Esophagus muscularis mucosa (tissue), 4 donors: Measurements from ENCODE around the gene SAA4. TPM values are rescaled to one million over a fixed set of nuclear protein-coding genes. Genes with fewer than 3 reads are reported as not detected.

Experiments used
- DNase-seq: peaks from one replicate; pipeline ENCODE4 v3.0.0-alpha.2; 2017; ENCODE audit errors: extremely low spot score
- H3K27ac ChIP-seq, 4 donors: fragments of 200-600 bp; sonication (generic); replicated peaks in 1 of 4; 1 replicate in 3 of 4; 2 replicates in 1 of 4; pipeline ENCODE4 v1.5.1; 2016 to 2019; ENCODE audit warnings: mild to moderate bottlenecking in 1 of 4
- H3K27me3 ChIP-seq, 4 donors: fragments of 200-600 bp; sonication (generic); one replicate each; pipeline versions ENCODE4 v1.5.1 to v1.6.0; 2016 to 2019
- H3K36me3 ChIP-seq, 4 donors: fragments of 200-600 bp; sonication (generic); one replicate each; pipeline ENCODE4 v1.5.1; 2016 to 2019
- H3K4me1 ChIP-seq, 4 donors: fragments of 200-600 bp; sonication (generic); one replicate each; pipeline ENCODE4 v1.5.1; 2016 to 2019
- H3K4me3 ChIP-seq, 4 donors: fragments of 200-600 bp; sonication (generic); 1 replicate in 2 of 4; 2 replicates in 2 of 4; pipeline ENCODE4 v1.5.1; 2016 to 2019; ENCODE audit warnings: mild to moderate bottlenecking in 4 of 4, moderate library complexity in 1 of 4
- H3K9me3 ChIP-seq, 4 donors: fragments of 200-600 bp; sonication (generic); 1 replicate in 3 of 4; 2 replicates in 1 of 4; pipeline ENCODE4 v1.5.1; 2016 to 2019
- EP300 ChIP-seq: sonication (generic); formaldehyde crosslinking; IDR thresholded peaks from one replicate; pipeline ENCODE4 v1.6.1; 2017; ENCODE audit warnings: antibody characterized with exemption
- POLR2A ChIP-seq: fragments of 450-650 bp; IDR thresholded peaks from one replicate; pipeline ENCODE4 v1.6.1; 2017; ENCODE audit warnings: antibody characterized with exemption, moderate library complexity, mild to moderate bottlenecking, low read depth
- POLR2AphosphoS5 ChIP-seq, 2 donors: sonication (generic); formaldehyde crosslinking; IDR thresholded peaks; one replicate each; pipeline ENCODE4 v1.6.1; 2017; ENCODE audit warnings: antibody characterized with exemption in 2 of 2
- WGBS: methylation state at CpG from one replicate; pipeline ENCODE4 v1.1.5; 2018; 5-methylcytosine and 5-hydroxymethylcytosine counted together
- intact Hi-C: fragments of 100-400 bp; cut with DNase I; formaldehyde crosslinking; loops from one replicate; pipeline ENCODE4 v1.15.1; 2023
- total RNA-seq, 4 donors: library from RNA; depleted of rRNA; stranded (reverse); fragments of >200 nt; gene quantifications; one replicate each; pipeline versions ENCODE4 v1.1.0 to v1.2.1, GENCODE V29; 2016
- TF ChIP-seq, protein P1 (sequence below), 3 experiments: fragments of 200-600 bp in 2 of 3; fragments of 450-650 bp in 1 of 3; sonication (generic) in 2 of 3; IDR thresholded peaks; one replicate each; pipeline ENCODE4 v1.5.1; 2017 to 2019; ENCODE audit warnings: antibody characterized with exemption in 3 of 3, mild to moderate bottlenecking in 2 of 3, moderate library complexity in 1 of 3

Gene SAA4
- total RNA-seq, 4 donors from 2014 or later, result not detected

DNA sequence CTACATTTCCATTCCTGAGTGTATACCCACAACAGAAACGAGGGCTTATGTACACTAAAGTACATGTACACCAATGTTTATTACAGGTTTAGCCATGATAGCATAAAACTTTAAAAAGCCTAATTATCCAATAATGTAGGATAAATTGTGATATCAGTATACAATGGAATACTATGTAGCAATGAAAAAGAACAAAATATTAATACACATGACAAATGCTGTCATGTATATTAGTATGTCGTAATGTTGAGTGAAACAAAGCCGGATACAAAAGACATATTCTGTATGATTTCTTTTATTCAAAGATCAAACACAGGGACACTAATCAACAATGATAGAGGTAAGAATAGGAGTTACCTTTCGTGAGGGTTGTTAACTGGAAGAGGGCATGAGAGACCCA lies 2.7 kb downstream of the SAA4 start:
- no peaks in the 10 kb centered on the region for H3K4me1 ChIP-seq
- intact Hi-C loops, result no loop called here
- no peak for DNase-seq
- WGBS, result 80% methylated on average over 4 of the region's 4 CpGs
- no peaks in the 10 kb centered on the region for H3K36me3 ChIP-seq
- H3K4me3 ChIP-seq, result no peak overlapping the region
- H3K9me3 ChIP-seq, result no peaks in the 10 kb centered on the region
- H3K27me3 ChIP-seq, result no peaks in the 10 kb centered on the region
- no peak overlapping the region for H3K27ac ChIP-seq
- no peak for TF ChIP-seq POLR2A
- no peak for TF ChIP-seq POLR2AphosphoS5 (IDR thresholded peaks at IDR 0.05)
- TF ChIP-seq EP300, result no peak

DNA sequence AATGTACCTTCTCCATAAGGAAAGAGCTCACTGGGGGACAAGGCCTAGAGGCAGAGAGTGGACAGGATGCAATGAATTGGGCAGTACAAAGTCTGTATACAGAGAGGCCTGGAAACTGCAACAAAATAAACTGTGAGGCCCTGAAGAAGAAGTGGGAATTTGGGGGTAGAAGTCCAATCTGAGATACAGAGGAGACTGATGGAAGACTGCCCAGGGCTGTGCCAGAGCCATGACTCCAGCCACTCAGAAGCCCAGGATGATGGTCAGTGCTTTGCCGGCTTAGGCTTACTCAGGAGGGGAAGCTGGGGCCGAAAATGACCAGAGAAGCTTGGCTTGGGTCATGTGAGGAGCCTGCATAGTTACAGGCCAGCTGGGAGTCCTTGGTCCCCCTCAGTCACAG lies 5.7 kb downstream of the SAA4 start:
- no peaks in the 10 kb centered on the region for H3K27me3 ChIP-seq
- no peaks in the 10 kb centered on the region for H3K9me3 ChIP-seq
- H3K36me3 ChIP-seq, result no peaks in the 10 kb centered on the region
- intact Hi-C loops, result no loop called here
- H3K4me1 ChIP-seq, result no peaks in the 10 kb centered on the region
- no peak for DNase-seq
- TF ChIP-seq, protein P1, sequence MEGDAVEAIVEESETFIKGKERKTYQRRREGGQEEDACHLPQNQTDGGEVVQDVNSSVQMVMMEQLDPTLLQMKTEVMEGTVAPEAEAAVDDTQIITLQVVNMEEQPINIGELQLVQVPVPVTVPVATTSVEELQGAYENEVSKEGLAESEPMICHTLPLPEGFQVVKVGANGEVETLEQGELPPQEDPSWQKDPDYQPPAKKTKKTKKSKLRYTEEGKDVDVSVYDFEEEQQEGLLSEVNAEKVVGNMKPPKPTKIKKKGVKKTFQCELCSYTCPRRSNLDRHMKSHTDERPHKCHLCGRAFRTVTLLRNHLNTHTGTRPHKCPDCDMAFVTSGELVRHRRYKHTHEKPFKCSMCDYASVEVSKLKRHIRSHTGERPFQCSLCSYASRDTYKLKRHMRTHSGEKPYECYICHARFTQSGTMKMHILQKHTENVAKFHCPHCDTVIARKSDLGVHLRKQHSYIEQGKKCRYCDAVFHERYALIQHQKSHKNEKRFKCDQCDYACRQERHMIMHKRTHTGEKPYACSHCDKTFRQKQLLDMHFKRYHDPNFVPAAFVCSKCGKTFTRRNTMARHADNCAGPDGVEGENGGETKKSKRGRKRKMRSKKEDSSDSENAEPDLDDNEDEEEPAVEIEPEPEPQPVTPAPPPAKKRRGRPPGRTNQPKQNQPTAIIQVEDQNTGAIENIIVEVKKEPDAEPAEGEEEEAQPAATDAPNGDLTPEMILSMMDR (IDR thresholded peaks at IDR 0.05), result no peak
- no peak for TF ChIP-seq POLR2A
- TF ChIP-seq EP300, result no peak
- no peak for TF ChIP-seq POLR2AphosphoS5 (IDR thresholded peaks at IDR 0.05)
- no peak overlapping the region for H3K4me3 ChIP-seq
- H3K27ac ChIP-seq, result no peak overlapping the region
- 83% methylated on average over 2 of the region's 2 CpGs for WGBS

DNA sequence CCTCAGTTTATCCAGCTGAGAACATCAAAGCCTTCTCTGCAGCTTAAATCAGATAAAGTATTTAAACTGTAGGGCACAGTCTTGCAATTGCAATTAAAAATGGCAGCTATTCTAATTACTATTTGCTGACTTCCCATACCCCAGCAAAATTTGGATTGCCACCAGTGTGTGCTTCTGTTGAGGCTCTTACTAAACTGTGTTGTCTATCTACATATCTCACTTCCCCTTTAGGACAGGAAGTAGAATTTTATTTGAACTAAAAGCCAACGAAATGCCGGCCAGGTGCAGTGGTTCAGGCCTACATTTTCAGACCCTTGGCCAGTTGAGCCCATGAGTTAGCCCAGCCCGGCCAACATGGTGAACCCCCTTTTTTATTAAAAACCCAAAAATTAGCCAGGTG lies 7.1 kb downstream of the SAA4 start:
- TF ChIP-seq EP300 (no peak), POLR2A (no peak), POLR2AphosphoS5 (IDR thresholded peaks at IDR 0.05) (no peak)
- TF ChIP-seq, protein P1 (IDR thresholded peaks at IDR 0.05), result no peak
- Histone ChIP-seq H3K4me1 (no peaks in the 10 kb centered on the region), H3K27me3 (no peaks in the 10 kb centered on the region), H3K4me3 (no peak overlapping the region), H3K36me3 (no peaks in the 10 kb centered on the region), H3K27ac (no peak overlapping the region), H3K9me3 (no peaks in the 10 kb centered on the region)
- DNase-seq, result no peak
- WGBS, result 57% methylated on average over 2 of the region's 3 CpGs
- intact Hi-C loops, result no loop called here

DNA sequence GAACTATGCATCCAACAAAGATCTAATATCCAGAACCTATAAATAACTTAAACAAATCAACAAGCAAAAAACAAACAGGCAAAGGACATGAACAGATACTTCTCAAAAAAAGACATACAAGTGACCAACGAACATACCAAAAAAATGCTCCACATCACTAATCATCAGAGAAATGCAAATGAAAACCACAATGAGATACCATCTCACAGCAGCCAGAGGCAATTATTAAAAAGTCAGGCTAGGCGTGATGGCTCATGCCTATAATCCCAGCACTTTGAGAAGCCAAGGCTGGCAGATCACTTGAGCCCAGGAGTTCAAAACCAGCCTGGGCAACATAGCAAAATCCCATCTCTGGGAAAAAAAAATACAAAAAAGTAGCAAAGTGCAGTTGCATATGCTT lies 10.7 kb downstream of the SAA4 start:
- no peaks in the 10 kb centered on the region for H3K36me3 ChIP-seq
- TF ChIP-seq EP300 (no peak), POLR2A (no peak), POLR2AphosphoS5 (IDR thresholded peaks at IDR 0.05) (no peak)
- TF ChIP-seq, protein P1 (IDR thresholded peaks at IDR 0.05), result no peak
- WGBS, result 69% methylated on average over 2 of the region's 2 CpGs
- intact Hi-C loops, result no loop called here
- no peaks in the 10 kb centered on the region for H3K4me1 ChIP-seq
- no peak for DNase-seq
- H3K27ac ChIP-seq, result no peak overlapping the region
- H3K27me3 ChIP-seq, result no peaks in the 10 kb centered on the region
- H3K9me3 ChIP-seq, result no peaks in the 10 kb centered on the region
- no peak overlapping the region for H3K4me3 ChIP-seq

DNA sequence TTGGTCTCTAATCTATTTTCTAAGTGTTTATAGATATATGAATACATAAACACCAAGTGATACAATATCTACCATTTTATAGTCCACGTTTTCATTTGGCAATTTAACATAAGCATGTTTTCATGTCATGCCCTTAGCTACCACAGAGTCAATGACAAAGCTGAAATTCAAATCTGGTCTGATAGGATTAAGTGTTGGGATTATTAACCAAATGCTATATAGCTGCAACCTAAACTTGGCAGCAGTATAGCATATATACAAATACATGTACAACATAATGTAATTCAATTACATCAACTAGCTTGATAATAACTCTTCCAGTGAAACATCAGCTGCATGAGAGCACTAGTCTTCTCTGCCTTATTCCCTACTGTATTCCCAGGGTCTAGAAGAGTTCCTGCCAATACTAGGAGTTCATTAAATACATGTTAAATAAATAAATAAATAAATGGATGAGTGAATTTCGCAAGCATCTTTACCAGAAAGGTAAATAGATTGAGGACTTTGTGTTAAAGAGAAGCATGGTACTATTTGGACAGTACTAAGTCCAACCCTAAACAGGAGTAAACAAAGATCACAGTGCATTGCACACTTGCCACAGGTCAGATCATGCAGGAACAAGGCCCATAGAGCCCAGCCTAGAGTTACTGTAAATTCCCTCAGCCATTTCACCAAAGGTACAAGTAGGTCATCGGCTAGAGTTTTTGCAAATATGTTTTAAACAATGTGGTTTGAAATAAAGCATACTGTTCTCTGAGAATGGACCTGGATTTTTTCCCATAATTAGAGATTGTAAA lies 12.8 kb downstream of the SAA4 start:
- Histone ChIP-seq H3K27ac (no peak overlapping the region), H3K4me3 (no peak overlapping the region), H3K36me3 (no peaks in the 10 kb centered on the region), H3K4me1 (no peaks in the 10 kb centered on the region), H3K9me3 (no peaks in the 10 kb centered on the region), H3K27me3 (no peaks in the 10 kb centered on the region)
- WGBS, result 62% methylated on average over 3 of the region's 3 CpGs
- TF ChIP-seq EP300 (no peak), POLR2A (no peak), POLR2AphosphoS5 (IDR thresholded peaks at IDR 0.05) (no peak)
- TF ChIP-seq, protein P1 (IDR thresholded peaks at IDR 0.05), result no peak
- DNase-seq, result no peak
- intact Hi-C loops, result no loop called here
